Caco-2 (cell line): ENCODE results near the gene PGAP1. TPM values are rescaled to one million over a fixed set of nuclear protein-coding genes. Genes with fewer than 3 reads are reported as not detected.

ENCODE experiments used
- BruUV-seq: library from RNA; stranded (reverse); fragments of 400-500 nt; replicated peaks from 2 replicates; lab custom pipeline; 2021; lab: Mats Ljungman, UMichigan
- CTCF ChIA-PET: fragments of 300-600 bp; sonication (Branson Sonifier 250); formaldehyde crosslinking; loops from one replicate; lab custom pipeline; 2022; ENCODE audit warnings: antibody characterized with exemption; lab: Charles Lee
- POLR2A ChIA-PET: fragments of 300-600 bp; sonication (Branson Sonifier 250); formaldehyde crosslinking; loops from one replicate; lab custom pipeline; 2022; ENCODE audit warnings: antibody characterized with exemption; lab: Charles Lee
- DNase-seq, 2 experiments: peaks; one replicate each; pipeline versions ENCODE4 v3.0.0 to v3.0.0-alpha.2; 2020 to 2022
- H3K27me3 ChIP-seq: replicated peaks from 2 replicates; pipeline ENCODE4 v1.6.0; 2011; ENCODE audit warnings: low read length; ENCODE audit not compliant: control insufficient read depth, insufficient read depth
- H3K36me3 ChIP-seq: 2 replicates; pipeline ENCODE4 v1.5.1; 2011; ENCODE audit warnings: low read length; ENCODE audit not compliant: control insufficient read depth, insufficient read depth
- H3K4me1 ChIP-seq: fragments of 250-450 bp; sonication (Bioruptor Pico); 2 replicates; pipeline ENCODE4 v1.5.1; 2020; ENCODE audit warnings: mild to moderate bottlenecking
- H3K4me3 ChIP-seq: 2 replicates; pipeline ENCODE4 v1.5.1; 2011; ENCODE audit warnings: low read depth, mild to moderate bottlenecking, control low read depth, low read length
- H3K9me3 ChIP-seq: fragments of 250-450 bp; sonication (Bioruptor Pico); 2 replicates; pipeline ENCODE4 v1.5.1; 2020; ENCODE audit warnings: mild to moderate bottlenecking, moderate library complexity
- H3K27ac Mint-ChIP-seq: one replicate; pipeline ENCODE4 v1.8.0; 2022; ENCODE audit warnings: mixed read lengths; ENCODE audit not compliant: unreplicated experiment
- H3K27me3 Mint-ChIP-seq: one replicate; pipeline ENCODE4 v1.8.0; 2022; ENCODE audit warnings: mixed read lengths; ENCODE audit not compliant: insufficient read depth, unreplicated experiment
- H3K36me3 Mint-ChIP-seq: one replicate; pipeline ENCODE4 v1.8.0; 2022; ENCODE audit warnings: mild to moderate bottlenecking, mixed read lengths; ENCODE audit not compliant: insufficient read depth, unreplicated experiment
- H3K4me1 Mint-ChIP-seq: one replicate; pipeline ENCODE4 v1.8.0; 2022; ENCODE audit warnings: low read depth, mixed read lengths; ENCODE audit not compliant: unreplicated experiment
- H3K4me3 Mint-ChIP-seq: one replicate; pipeline ENCODE4 v1.8.0; 2022; ENCODE audit warnings: mild to moderate bottlenecking, moderate library complexity, mixed read lengths; ENCODE audit not compliant: unreplicated experiment
- H3K9me3 Mint-ChIP-seq: one replicate; pipeline ENCODE4 v1.8.0; 2022; ENCODE audit warnings: mixed read lengths; ENCODE audit not compliant: unreplicated experiment
- CTCF ChIP-seq, 2 experiments: fragments of 200-600 bp in 1 of 2; IDR thresholded peaks; 1 replicate in 1 of 2; 2 replicates in 1 of 2; pipeline versions ENCODE4 v1.5.1 to v1.8.0; 2011 to 2022; ENCODE audit warnings: antibody characterized with exemption in 1 of 2, control low read depth in 1 of 2, inconsistent platforms in 1 of 2, low read depth in 1 of 2, low read length in 1 of 2, mild to moderate bottlenecking in 1 of 2, moderate library complexity in 1 of 2; ENCODE audit not compliant: insufficient read depth in 1 of 2, severe bottlenecking in 1 of 2, unreplicated experiment in 1 of 2
- intact Hi-C: fragments of 100-400 bp; cut with micrococcal nuclease; formaldehyde crosslinking; loops from one replicate; pipeline ENCODE4 v1.10.0; 2022; ENCODE audit not compliant: unreplicated experiment
- total RNA-seq: library from RNA; stranded (reverse); gene quantifications from 2 replicates; pipeline ENCODE4 v1.2.3, GENCODE V29; 2022

The PGAP1 gene
- total RNA-seq, 1 experiment from 2014 or later, result 6.4 TPM

- Mint-ChIP-seq H3K36me3 (no peaks in the 10 kb centered on the region), H3K9me3 (no peaks in the 10 kb centered on the region)
- H3K9me3 ChIP-seq, result 0 out of 2 replicates have a peak, but pooled peaks cover 3% of the 10 kb centered on the region
These were observed 7.6 kb downstream of the PGAP1 start for GRCh38 chr2:196918927-196919326.

GRCh38 chr2:196917802-196918201 lies 8.7 kb downstream of the PGAP1 start:
- no peak for DNase-seq
- no peaks in the 10 kb centered on the region for H3K9me3 Mint-ChIP-seq
- no TSS peak for BruUV-seq
- H3K4me1 Mint-ChIP-seq, result no peaks in the 10 kb centered on the region
- no peak overlapping the region for H3K4me3 ChIP-seq
- CTCF ChIA-PET, result no interaction called here
- H3K27me3 Mint-ChIP-seq, result no peaks in the 10 kb centered on the region
- H3K4me3 Mint-ChIP-seq, result no peak overlapping the region
- TF ChIP-seq CTCF (IDR thresholded peaks at IDR 0.05; ENCODE audit: insufficient read depth in 1 of 2, low read depth in 1 of 2, low read length in 1 of 2, severe bottlenecking in 1 of 2, unreplicated experiment in 1 of 2), result no peak
- 0 out of 2 replicates have a peak, but pooled peaks cover 3% of the 10 kb centered on the region for H3K9me3 ChIP-seq
- H3K36me3 Mint-ChIP-seq, result no peaks in the 10 kb centered on the region
- H3K27me3 ChIP-seq, result no peaks in the 10 kb centered on the region
- H3K4me1 ChIP-seq, result no peaks in the 10 kb centered on the region
- intact Hi-C loops, result no loop called here
- POLR2A ChIA-PET, result no interaction called here
- no peaks in the 10 kb centered on the region for H3K36me3 ChIP-seq
- H3K27ac Mint-ChIP-seq, result no peak overlapping the region

More at GRCh38 chr2:196918927-196919326, 7.6 kb downstream of the PGAP1 start:
- ChIA-PET POLR2A (no interaction called here), CTCF (no interaction called here)
- Histone ChIP-seq H3K27me3 (no peaks in the 10 kb centered on the region), H3K4me1 (no peaks in the 10 kb centered on the region), H3K36me3 (no peaks in the 10 kb centered on the region), H3K4me3 (no peak overlapping the region)
- Mint-ChIP-seq H3K27ac (no peak overlapping the region), H3K4me3 (no peak overlapping the region), H3K4me1 (no peaks in the 10 kb centered on the region), H3K27me3 (no peaks in the 10 kb centered on the region)
- TF ChIP-seq CTCF (IDR thresholded peaks at IDR 0.05; ENCODE audit: insufficient read depth in 1 of 2, low read depth in 1 of 2, low read length in 1 of 2, severe bottlenecking in 1 of 2, unreplicated experiment in 1 of 2), result no peak
- BruUV-seq, result no TSS peak
- no peak for DNase-seq
- intact Hi-C loops, result no loop called here

- BruUV-seq, result no TSS peak
- ChIA-PET POLR2A (no interaction called here), CTCF (no interaction called here)
- Mint-ChIP-seq H3K4me1 (no peaks in the 10 kb centered on the region), H3K27me3 (no peaks in the 10 kb centered on the region), H3K9me3 (no peaks in the 10 kb centered on the region), H3K36me3 (no peaks in the 10 kb centered on the region), H3K27ac (no peak overlapping the region), H3K4me3 (no peak overlapping the region)
- H3K9me3 ChIP-seq, result 0 out of 2 replicates have a peak, but pooled peaks cover 3% of the 10 kb centered on the region
- no peaks in the 10 kb centered on the region for H3K27me3 ChIP-seq
- no peak overlapping the region for H3K4me3 ChIP-seq
- TF ChIP-seq CTCF (IDR thresholded peaks at IDR 0.05; ENCODE audit: insufficient read depth in 1 of 2, low read depth in 1 of 2, low read length in 1 of 2, severe bottlenecking in 1 of 2, unreplicated experiment in 1 of 2), result no peak
- intact Hi-C loops, result no loop called here
- DNase-seq, result no peak
- H3K36me3 ChIP-seq, result no peaks in the 10 kb centered on the region
- H3K4me1 ChIP-seq, result no peaks in the 10 kb centered on the region
These were observed 10.9 kb downstream of the PGAP1 start for GRCh38 chr2:196915507-196916189.
